Glomerular visceral epithelial cell (primary cell): ENCODE data around the gene RABGGTA.
A peak's percentile ranks its signal among the peaks of the same experiment; 100 is the strongest.

Source experiments
- DNase-seq: peaks from one replicate; pipeline ENCODE4 v3.0.0-alpha.2; 2016; ENCODE audit errors: extremely low spot score

Gene RABGGTA

GRCh38 chr14:24279301-24280186 is 8.1 kb upstream of the RABGGTA start:
- peak; percentile 39 for DNase-seq

- DNase-seq, result no peak
Measured at GRCh38 chr14:24278424-24278823, 7.0 kb upstream of the RABGGTA start.

GRCh38 chr14:24277606-24278321 is 6.4 kb upstream of the RABGGTA start:
- DNase-seq, result no peak

- no peak for DNase-seq
Measured at GRCh38 chr14:24277071-24277470, 5.7 kb upstream of the RABGGTA start.

GRCh38 chr14:24274101-24274543 is 2.7 kb upstream of the RABGGTA start:
- no peak for DNase-seq

GRCh38 chr14:24273422-24273998 is 2.1 kb upstream of the RABGGTA start:
- DNase-seq, result no peak

- DNase-seq, result no peak
Measured at GRCh38 chr14:24272467-24272866, 1.1 kb upstream of the RABGGTA start.

- DNase-seq, result no peak
Measured at GRCh38 chr14:24271834-24272263, 452 bp upstream of the RABGGTA start.

- DNase-seq, result no peak
Measured at GRCh38 chr14:24270537-24271133, 762 bp downstream of the RABGGTA start.

- DNase-seq, result no peak
Measured at GRCh38 chr14:24269910-24270536, 1.4 kb downstream of the RABGGTA start.

- no peak for DNase-seq
Measured at GRCh38 chr14:24269368-24269767, 2.0 kb downstream of the RABGGTA start.

- DNase-seq, result no peak
Measured at GRCh38 chr14:24268225-24268624, 3.2 kb downstream of the RABGGTA start.

GRCh38 chr14:24267516-24267915 is 3.9 kb downstream of the RABGGTA start:
- no peak for DNase-seq

- no peak for DNase-seq
Measured at GRCh38 chr14:24266344-24267244, 4.8 kb downstream of the RABGGTA start.

- DNase-seq, result no peak
Measured at GRCh38 chr14:24264298-24264697, 7.1 kb downstream of the RABGGTA start.

GRCh38 chr14:24263848-24264247 is 7.5 kb downstream of the RABGGTA start:
- no peak for DNase-seq

- no peak for DNase-seq
Measured at GRCh38 chr14:24262821-24263733, 8.3 kb downstream of the RABGGTA start, which contains the start of gene TGM1. TGM1 (minus strand) TSS chr14:24263177; CDS start chr14:24262352, 825 bp downstream.

GRCh38 chr14:24261969-24262327 is 9.4 kb downstream of the RABGGTA start:
- DNase-seq, result no peak

GRCh38 chr14:24261256-24261968 is 10.0 kb downstream of the RABGGTA start:
- no peak for DNase-seq
